Measurements from ENCODE around the gene ZDHHC1.
A peak's percentile ranks its signal among the peaks of the same experiment; 100 is the strongest.

- TF ChIP-seq CTCF (IDR thresholded peaks at IDR 0.05) (no peak), POLR2A (IDR thresholded peaks at IDR 0.05) (peak; percentile 44)
These were observed 11.5 kb downstream of the ZDHHC1 start for GRCh38 chr16:67404740-67405226.

Measured in prostate gland (tissue), 2 donors.